Loucy (cell line): ENCODE results near the gene PLEK2.

ENCODE experiments used
- H2AFZ ChIP-seq: fragments of 200-600 bp; sonication (generic); 2 replicates; pipeline ENCODE4 v1.6.0; 2016; ENCODE audit warnings: antibody characterized with exemption, mild to moderate bottlenecking, low read length, moderate library complexity
- H3F3A ChIP-seq: fragments of 200-600 bp; 2 replicates; pipeline ENCODE4 v1.6.0; 2016; ENCODE audit warnings: antibody characterized with exemption, low read depth, mild to moderate bottlenecking
- H3K27me3 ChIP-seq: fragments of 200-600 bp; sonication (generic); 2 replicates; pipeline ENCODE4 v1.6.1; 2014; ENCODE audit warnings: low read length, mild to moderate bottlenecking; ENCODE audit not compliant: insufficient read depth, poor library complexity, severe bottlenecking
- H3K36me3 ChIP-seq: fragments of 200-600 bp; sonication (generic); 2 replicates; pipeline ENCODE4 v1.6.1; 2016; ENCODE audit warnings: low read length; ENCODE audit not compliant: insufficient read depth
- H3K4me1 ChIP-seq: fragments of 200-600 bp; sonication (generic); 2 replicates; pipeline ENCODE4 v1.5.1; 2014; ENCODE audit warnings: low read length, mild to moderate bottlenecking; ENCODE audit not compliant: insufficient read depth, poor library complexity, severe bottlenecking
- H3K4me2 ChIP-seq: fragments of 200-600 bp; sonication (generic); 2 replicates; pipeline ENCODE4 v1.6.0; 2014; ENCODE audit warnings: antibody characterized with exemption, low read length, low read depth, mild to moderate bottlenecking; ENCODE audit not compliant: poor library complexity, severe bottlenecking
- H3K4me3 ChIP-seq: fragments of 200-600 bp; sonication (generic); 2 replicates; pipeline ENCODE4 v1.5.1; 2014; ENCODE audit warnings: low read length, mild to moderate bottlenecking, mixed read lengths; ENCODE audit not compliant: poor library complexity, severe bottlenecking
- H3K79me2 ChIP-seq: fragments of 200-600 bp; sonication (generic); 2 replicates; pipeline ENCODE4 v1.6.1; 2014; ENCODE audit warnings: low read length; ENCODE audit not compliant: insufficient read depth
- H3K9ac ChIP-seq: fragments of 200-600 bp; sonication (generic); 2 replicates; pipeline ENCODE4 v1.6.0; 2014; ENCODE audit warnings: mild to moderate bottlenecking, low read depth, low read length, moderate library complexity; ENCODE audit not compliant: poor library complexity, severe bottlenecking
- H3K9me2 ChIP-seq: fragments of 200-600 bp; sonication (generic); replicated peaks from 2 replicates; pipeline ENCODE4 v1.6.1; 2016; ENCODE audit warnings: low read depth, low read length, mixed read lengths
- H3K9me3 ChIP-seq: fragments of 200-600 bp; sonication (generic); 2 replicates; pipeline ENCODE4 v1.6.1; 2014; ENCODE audit warnings: mild to moderate bottlenecking, antibody characterized with exemption, low read length, low read depth; ENCODE audit not compliant: insufficient read depth
- H4K20me1 ChIP-seq: fragments of 200-600 bp; sonication (generic); 2 replicates; pipeline ENCODE4 v1.6.0; 2014; ENCODE audit warnings: antibody characterized with exemption, low read length, mild to moderate bottlenecking; ENCODE audit not compliant: insufficient read depth, poor library complexity, severe bottlenecking
- EZH2phosphoT487 ChIP-seq: fragments of 200-600 bp; IDR thresholded peaks from 2 replicates; pipeline ENCODE4 v1.6.1; 2018; ENCODE audit warnings: antibody characterized with exemption, mild to moderate bottlenecking, moderate library complexity, borderline replicate concordance
- TF ChIP-seq, protein P1 (sequence below): fragments of 200-600 bp; sonication (generic); conservative IDR thresholded peaks from 2 replicates; pipeline ENCODE4 v1.5.1; 2014; ENCODE audit warnings: mild to moderate bottlenecking, antibody characterized with exemption, low read length

Gene PLEK2

DNA sequence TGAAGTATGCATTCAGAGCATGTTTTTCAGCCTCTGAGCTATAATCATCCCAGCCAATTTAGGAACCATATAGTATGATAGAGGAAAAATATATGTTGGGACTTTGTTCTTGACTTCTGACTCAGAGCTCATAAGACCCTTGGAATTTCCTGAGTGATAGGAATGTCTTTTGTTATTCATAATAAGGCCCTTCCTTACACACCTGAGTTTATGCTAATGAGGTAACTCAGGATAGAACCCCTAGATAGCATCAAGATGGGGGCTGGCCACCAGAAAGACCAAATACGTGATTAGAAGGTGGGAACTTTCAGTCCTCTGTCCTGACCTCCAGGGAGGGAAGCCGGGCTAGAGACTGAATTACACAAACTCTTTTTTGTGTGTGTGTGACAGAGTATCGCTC lies 32.4 kb upstream of the PLEK2 start:
- Histone ChIP-seq H3K4me3 (no peak overlapping the region), H3F3A (no peaks in the 10 kb centered on the region), H3K9me3 (no peaks in the 10 kb centered on the region), H3K4me2 (no peak overlapping the region), H3K4me1 (no peaks in the 10 kb centered on the region), H3K79me2 (no peaks in the 10 kb centered on the region), H3K9me2 (no peaks in the 10 kb centered on the region), H2AFZ (no peak overlapping the region), H3K27me3 (no peaks in the 10 kb centered on the region), H3K36me3 (no peaks in the 10 kb centered on the region), H4K20me1 (no peaks in the 10 kb centered on the region), H3K9ac (no peak overlapping the region)
- TF ChIP-seq, protein P1, sequence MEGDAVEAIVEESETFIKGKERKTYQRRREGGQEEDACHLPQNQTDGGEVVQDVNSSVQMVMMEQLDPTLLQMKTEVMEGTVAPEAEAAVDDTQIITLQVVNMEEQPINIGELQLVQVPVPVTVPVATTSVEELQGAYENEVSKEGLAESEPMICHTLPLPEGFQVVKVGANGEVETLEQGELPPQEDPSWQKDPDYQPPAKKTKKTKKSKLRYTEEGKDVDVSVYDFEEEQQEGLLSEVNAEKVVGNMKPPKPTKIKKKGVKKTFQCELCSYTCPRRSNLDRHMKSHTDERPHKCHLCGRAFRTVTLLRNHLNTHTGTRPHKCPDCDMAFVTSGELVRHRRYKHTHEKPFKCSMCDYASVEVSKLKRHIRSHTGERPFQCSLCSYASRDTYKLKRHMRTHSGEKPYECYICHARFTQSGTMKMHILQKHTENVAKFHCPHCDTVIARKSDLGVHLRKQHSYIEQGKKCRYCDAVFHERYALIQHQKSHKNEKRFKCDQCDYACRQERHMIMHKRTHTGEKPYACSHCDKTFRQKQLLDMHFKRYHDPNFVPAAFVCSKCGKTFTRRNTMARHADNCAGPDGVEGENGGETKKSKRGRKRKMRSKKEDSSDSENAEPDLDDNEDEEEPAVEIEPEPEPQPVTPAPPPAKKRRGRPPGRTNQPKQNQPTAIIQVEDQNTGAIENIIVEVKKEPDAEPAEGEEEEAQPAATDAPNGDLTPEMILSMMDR = no peak
- TF ChIP-seq EZH2phosphoT487 = no peak

DNA sequence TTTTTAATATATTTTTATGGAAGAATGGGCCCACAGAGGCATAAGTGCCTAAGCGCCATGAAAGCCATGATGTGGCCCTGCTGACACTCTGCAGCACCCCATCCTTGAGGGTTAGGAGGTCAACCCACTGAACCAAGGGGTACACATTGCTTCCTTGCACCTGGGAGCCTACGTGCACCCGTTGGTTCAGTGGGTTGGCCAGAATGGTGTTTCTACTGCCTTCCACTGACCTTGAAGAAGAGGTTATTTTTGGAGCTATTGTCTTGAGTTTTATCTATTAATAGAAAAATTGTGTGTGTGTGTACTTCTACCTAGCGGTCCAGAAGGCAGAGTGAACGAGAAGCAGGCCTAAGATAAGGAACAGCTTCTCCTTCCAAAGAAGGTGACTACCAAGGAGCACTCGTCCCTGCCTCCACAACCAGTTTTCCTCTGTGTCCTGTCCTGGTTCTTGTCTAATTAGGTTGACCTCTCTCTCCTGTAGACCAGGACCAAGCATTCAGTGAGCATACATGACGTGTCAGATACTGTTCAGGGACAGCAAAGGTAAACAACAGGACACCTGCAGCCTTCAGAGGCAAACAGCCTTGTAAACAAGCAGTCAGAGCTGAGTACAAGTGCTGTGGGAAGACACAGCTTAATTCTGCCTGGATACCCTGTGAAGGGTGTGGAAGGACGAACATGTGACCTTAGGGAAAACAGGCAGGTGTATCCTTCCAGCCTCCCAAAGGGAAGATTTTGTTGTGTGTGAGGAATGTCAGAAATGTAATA lies 30.4 kb upstream of the PLEK2 start:
- Histone ChIP-seq H2AFZ (no peak overlapping the region), H3K79me2 (no peaks in the 10 kb centered on the region), H3F3A (no peaks in the 10 kb centered on the region), H3K9me2 (no peaks in the 10 kb centered on the region), H3K4me2 (no peak overlapping the region), H3K4me1 (no peaks in the 10 kb centered on the region), H4K20me1 (no peaks in the 10 kb centered on the region), H3K36me3 (no peaks in the 10 kb centered on the region), H3K9ac (no peak overlapping the region), H3K27me3 (no peaks in the 10 kb centered on the region), H3K4me3 (no peak overlapping the region), H3K9me3 (no peaks in the 10 kb centered on the region)
- TF ChIP-seq, protein P1 = no peak
- no peak for TF ChIP-seq EZH2phosphoT487

DNA sequence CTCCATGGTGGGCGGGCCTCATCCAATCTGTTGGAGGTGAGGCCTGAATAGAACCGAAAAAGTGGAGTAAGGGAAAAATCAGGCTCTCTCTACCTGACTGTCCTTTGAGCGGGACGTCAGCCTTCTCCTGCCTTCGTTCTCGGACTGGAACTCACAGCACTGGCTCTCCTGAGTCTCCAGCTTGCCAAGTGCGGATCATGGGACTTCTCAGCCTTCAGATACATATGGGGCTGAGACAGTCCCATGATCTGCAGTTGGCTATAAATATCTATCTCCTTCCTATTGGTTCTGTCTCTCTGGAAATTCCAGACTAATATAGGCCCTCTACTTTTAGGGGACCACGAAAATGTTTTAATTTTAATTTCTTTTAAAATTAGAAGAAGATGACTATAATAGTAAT lies 29.7 kb upstream of the PLEK2 start:
- Histone ChIP-seq H3K4me1 (no peaks in the 10 kb centered on the region), H3K27me3 (no peaks in the 10 kb centered on the region), H3K36me3 (no peaks in the 10 kb centered on the region), H3K79me2 (no peaks in the 10 kb centered on the region), H3K9me2 (no peaks in the 10 kb centered on the region), H3F3A (no peaks in the 10 kb centered on the region), H3K9ac (no peak overlapping the region), H2AFZ (no peak overlapping the region), H3K4me2 (no peak overlapping the region), H3K4me3 (no peak overlapping the region), H4K20me1 (no peaks in the 10 kb centered on the region), H3K9me3 (no peaks in the 10 kb centered on the region)
- TF ChIP-seq, protein P1 = no peak
- TF ChIP-seq EZH2phosphoT487 = no peak
